GM18502 (cell line): Measurements from ENCODE around the gene GRIK3.

Experiments
- ATAC-seq: cut with Tn5 transposase; IDR thresholded peaks from one replicate; pipeline ENCODE4 v1.9.1; 2021; ENCODE audit warnings: mild to moderate bottlenecking; ENCODE audit not compliant: unreplicated experiment, poor library complexity

The GRIK3 gene

DNA sequence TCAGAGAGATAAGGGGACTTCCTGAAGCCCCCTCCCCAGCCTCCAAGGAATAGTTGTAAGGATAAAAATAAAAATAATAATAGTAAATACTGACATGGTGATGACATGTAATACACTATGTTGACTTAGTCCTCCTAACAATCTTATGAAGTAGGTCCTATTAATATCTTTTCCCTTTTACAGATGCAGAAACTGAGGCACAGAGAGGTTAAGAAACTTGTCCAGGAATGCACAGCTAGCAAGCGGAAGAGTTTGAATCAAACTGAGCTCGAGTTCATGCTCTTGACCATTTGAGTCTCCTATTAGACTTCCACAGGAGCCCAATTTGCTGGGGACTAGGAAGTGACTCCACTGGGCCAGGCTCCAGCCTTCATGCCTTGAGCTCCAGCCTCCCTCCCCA is 194.8 kb downstream of the GRIK3 start:
- ATAC-seq, result no peak

DNA sequence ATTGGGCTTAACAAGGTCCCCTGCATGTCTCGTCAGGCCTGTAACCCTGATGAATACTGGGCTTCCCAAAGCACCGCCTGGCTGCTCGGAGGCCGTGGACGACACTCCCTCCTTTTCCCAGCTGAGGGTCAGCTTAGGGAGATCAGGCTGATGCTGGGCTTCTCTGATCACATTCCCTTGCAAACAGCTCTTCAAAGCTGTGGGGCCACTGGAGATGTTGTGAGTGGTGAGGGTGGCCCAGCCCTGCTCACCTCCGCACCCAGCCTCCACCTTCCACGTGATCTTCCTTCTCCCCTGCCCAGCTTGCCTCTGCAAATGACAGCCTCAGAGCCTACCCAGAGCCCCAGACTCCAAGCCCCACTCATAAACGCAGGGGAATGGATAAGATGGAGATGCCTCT is 195.4 kb downstream of the GRIK3 start:
- ATAC-seq, result no peak

DNA sequence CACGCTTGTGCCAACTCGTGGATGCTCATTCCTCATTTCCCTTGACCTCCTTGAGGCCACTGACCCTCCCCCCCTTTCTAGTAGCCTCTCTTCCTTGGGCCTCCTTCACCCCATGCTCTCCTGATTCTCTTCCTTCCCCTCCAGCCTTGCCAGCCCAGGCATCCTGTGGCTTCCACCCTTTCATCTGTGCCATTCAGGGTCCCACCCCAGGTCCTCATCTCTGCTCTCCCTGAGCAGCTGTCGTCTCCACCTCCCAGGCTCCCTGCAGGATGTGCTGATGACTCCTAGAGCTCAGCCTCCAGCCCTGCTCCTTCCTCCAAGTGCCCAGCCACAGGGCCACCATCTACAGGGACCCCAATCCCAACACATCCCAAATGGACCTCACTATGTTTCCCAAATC is 197.4 kb downstream of the GRIK3 start:
- no peak for ATAC-seq

DNA sequence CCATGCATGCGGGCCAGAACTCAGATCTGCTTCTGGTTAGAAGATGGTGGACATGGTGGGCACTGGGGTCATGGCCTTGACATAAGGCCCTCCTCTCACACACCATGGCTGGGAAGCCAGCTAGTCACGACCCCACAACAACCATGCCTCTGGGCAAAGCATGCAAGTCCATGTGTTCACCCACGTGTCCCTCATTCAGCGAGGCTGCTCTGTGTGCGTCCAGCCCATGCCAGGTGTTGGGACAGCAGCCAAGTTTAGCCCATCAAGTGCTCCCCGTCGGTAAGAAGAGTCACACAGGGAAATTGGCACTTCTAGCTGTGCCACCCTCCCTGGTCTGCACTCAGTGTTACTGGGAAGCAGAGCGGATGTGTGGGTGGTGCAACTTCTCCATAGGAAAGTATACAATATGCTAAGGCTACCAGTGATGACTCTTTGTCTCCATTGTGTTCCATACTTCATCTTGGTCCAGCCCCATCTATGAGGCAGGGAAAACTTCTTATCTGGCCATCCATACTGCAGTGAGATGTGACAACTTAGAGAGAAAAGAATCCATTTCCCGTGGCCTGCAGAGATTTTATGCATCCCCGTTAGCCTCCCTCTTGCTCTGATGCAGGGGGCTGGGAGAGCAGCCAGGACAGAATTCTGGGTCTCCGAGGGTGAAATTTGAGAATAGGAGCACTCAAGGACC is 198.0 kb downstream of the GRIK3 start:
- no peak for ATAC-seq

DNA sequence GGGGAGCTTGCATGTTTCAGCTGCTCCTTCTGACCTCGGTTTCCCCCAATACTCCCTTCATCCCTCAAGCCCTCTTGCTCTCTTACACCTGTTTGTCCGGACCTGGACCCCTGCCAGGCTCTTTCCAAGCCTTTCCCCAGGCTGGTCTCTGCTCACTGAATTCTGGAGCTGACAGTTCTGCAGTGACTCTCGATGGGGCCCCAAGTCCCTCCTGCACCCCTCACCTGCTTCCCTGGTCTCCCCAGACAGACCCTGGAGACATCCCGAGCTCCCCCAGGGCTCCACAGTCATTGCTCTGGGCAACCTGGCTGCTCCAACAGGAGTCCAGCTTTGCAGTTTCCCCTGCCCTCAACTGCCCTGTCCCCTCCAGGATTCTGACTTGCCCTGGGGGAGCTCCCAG is 198.6 kb downstream of the GRIK3 start:
- no peak for ATAC-seq

DNA sequence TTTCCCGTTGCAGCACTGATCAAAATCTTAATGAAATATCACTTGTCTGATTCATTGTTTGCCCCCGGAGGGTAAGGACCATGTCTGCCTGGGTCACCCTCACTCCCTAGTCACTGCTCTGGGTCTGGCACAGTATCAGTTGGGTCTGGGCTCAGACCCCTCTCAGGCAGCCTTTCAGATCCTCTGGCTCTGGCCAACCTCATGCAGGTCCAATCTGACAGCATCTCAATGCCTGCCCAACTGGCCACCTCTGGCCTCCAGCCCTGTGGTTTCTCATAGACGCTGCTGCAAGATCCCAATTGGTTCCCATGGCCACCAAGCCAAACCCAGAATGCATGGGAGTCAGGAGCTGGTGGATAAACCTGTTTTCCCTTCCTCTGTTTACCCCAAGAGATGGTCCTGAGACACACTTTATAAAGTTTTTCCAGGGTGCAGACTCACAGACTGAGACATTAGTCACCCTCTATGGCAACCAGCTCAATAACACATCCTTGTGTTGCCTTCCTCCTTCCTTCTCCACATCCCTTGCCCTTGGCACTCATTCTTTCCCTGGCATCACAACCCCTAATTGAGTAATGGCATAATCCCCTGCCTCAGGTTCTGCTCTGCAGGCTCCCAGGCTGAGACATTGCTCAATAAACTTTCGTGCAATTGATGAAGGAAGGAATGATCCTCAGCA is 199.2 kb downstream of the GRIK3 start:
- ATAC-seq, result no peak

DNA sequence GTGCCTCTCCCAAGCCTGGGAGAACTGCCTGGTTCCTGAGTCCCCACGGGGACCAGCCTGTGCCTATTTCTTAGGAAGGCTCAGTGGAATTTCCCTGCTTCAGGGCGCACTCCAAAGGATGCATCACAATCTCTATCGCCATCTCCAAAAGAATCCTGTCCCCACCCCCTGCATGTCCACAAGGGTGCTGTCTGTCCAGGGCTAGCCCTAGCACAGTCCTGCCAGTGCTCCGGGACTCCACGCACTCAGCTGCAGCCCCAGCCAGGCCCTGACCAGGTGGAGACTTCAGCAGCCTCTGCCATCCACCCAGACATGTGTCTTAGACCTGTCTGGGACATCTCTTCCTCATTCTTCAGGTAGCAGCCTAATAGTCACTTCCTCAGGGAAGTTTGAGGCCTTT is 199.7 kb downstream of the GRIK3 start:
- no peak for ATAC-seq

DNA sequence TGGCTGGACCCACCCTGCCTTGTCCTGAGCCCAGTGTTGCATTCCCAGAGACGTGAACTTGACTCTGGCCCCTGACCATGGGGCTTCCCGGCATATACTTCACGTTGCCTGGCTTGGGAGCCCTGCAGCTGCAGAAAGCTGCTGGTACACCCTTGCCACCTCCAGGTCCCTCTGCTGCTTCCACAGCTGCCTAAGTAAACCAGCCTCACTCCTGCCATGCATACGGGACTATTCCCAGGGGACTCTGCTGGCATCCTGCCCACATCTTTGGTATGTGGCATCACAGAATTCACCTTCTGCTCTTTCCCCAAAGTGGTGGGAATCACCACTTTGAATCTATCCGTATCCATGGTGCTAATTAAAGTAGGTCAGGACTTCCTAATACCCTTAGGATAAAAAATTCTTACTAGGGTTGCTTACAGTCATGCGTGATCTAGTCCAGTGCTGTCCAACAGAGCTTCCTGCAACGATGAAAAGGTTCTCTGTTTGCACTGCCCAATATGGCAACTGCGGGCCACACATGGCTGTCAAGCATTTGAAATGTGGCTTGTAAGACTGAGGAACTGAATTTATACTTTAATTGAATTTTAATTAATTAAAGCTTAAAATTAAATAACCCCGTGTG is 203.0 kb downstream of the GRIK3 start:
- no peak for ATAC-seq

DNA sequence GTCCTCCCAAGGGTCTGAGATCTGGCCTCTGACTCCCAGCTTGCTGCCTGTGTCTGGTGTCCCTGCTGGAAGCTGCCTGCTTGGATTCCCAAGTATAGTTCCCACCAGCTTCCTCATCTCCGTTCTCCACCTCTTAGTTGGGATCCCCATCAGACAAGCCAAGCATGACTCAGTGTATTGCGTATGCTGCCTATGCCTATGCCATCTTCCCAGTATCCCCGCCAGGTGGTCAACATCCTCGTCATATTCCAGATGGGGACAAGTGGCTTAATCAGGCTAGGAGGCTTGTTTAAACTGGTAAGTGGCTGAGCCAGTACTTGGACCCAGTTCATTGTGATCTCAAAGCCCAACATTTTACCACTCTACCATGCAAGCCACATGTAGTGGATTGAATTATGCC is 204.4 kb downstream of the GRIK3 start:
- ATAC-seq, result no peak

DNA sequence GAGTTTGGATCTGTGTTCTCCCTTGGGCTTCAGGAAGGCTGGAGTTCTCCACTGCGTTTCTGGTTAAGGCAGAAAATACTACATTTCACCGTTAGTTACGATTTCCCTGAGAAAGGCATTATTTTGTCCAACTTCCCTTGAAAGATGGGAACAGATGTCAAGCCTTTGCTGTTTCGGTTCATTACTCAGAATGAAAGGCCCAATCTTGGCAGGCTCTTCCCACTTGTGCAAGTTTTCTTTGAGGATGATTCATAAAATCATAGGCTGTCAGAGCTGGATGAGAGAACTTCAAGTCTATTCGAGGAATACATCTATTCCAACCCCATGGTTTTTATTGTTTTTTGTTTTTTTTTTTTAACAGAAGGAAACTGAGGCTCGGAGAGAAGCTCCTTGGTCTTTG is 205.2 kb downstream of the GRIK3 start:
- no peak for ATAC-seq

DNA sequence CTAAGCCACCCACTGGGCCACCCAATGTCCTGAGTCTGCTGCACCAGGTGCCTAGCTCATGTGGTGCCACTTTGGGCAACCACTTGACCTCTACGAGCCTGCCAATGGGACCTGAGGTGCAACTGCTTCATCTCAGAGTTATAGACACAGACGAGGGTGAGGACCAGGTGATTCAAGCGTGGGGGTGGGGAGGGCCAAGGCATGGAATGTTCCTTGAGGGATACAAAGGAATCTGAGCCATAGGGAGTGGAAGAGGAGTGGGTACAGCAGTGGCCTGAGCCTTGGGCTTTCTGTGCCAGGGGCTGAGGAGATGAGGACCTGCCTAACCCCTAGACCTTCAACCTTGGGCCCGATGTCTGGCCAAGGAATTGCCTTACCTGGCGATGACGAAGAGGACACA is 209.1 kb downstream of the GRIK3 start:
- ATAC-seq, result no peak

DNA sequence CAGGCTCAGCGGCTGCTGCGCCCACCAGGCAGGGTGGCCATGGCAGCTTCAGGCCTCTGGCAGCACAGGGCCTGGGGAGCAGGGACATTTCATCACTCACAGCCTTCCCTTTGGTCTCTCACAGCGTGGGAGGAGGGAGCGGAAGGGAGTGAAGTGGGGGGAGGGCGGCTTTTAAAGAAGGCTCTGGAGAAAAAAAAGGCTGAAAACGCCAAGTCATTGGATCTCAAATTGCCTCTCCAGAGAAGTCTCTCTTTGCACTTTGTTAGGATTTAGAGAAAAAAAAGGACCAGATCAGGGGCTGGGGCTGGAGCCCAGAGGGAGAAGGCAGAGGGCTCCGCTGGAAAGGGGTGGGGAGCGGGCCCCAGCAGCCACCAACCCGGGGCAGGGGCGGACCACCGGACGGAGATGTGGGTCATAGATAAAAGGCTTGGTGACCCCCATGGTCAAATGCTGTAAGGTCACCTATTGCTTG is 209.9 kb downstream of the GRIK3 start:
- ATAC-seq, result no peak

DNA sequence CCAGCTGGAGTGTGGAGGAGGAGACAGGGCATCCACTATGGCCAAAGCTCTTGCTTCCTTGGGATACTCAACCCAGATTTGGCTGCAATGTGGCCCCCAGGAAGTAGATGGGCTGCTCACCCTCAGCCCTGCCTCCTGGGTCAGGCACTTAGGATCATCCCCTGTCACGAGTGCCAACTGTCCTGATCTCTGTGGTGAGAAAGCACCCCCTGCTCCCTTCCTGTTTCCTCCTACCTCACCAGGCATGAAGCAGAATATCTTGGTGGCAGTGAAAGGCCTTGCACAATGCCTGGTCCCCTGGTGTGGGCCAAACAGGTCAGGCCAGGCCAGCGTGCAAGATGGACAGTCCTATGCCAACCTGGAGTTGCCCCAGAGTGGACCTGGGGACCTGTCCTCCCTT is 211.7 kb downstream of the GRIK3 start:
- no peak for ATAC-seq

DNA sequence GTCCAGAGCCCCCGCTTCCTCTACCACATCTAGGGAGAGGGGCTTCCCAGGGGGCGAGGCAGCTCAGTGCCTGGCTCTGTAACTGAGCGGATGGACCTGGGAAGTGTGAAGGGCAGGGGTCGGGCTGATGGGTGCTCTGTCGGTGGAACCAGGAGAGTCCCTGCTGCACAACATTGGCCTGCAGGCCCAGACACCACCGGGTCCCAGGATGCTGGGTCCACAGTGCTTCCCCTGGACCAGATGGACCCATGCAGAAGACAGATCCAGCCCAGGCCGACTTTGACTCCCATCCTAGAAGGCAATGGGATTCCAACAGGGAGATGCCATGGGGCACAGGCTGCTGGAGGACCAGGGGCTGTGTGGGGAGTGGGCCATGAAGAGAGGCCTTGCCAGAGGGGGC is 212.9 kb downstream of the GRIK3 start:
- no peak for ATAC-seq

DNA sequence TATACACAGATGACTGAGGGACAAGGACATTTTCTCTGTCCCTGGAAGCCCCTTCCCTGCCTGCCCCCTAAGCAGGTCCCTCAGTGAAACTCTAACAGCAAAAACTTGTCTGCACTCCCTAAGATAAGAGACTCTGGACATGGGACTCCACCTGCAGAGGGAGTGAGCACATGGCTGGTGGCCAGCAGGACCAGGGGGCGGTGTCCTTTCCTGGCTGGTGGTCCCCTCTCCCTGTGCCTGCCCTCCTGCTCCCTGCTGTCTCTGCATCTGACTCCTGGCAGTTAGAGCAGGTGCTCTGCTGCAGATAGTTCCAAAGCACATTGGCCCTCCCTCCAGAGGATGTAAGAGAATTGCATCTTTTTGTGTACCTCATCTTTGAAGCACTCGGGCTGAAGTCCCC is 215.5 kb downstream of the GRIK3 start:
- no peak for ATAC-seq

DNA sequence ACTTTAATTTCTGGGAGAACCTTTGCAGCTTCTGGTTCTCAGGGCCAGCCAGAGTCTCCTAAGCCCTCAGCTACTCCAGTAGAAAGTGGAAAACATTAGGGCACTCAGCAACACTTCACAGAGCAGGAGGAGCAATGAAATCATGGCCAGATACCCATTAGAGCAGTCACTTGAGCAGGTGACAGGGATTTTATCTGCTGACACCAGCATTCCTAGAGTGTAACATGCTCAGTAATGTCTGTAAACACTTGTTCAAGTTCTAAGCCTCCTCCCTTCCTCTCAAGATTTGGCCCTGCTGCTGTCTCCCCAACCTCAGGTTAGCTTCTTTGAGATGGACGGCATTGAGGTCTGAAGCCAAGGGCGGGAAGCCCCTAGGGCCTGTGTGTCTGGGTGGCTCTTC is 218.0 kb downstream of the GRIK3 start:
- no peak for ATAC-seq

DNA sequence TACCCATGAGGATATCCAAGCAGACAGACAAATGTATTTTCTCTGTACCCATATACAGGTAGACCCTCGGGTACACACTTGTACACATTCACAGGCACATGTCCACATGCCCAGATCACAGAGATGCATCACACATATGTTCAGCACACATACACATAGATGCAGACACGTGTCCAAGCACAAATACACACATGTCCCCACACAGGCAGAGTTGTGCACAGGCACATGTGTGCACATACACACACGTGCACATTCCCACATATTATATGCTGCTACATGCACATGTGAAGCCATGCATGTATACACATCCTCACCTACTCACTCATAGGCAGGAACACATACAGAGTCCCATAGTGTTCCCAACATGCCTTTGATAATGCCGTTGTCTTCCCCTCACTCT is 219.5 kb downstream of the GRIK3 start:
- no peak for ATAC-seq

DNA sequence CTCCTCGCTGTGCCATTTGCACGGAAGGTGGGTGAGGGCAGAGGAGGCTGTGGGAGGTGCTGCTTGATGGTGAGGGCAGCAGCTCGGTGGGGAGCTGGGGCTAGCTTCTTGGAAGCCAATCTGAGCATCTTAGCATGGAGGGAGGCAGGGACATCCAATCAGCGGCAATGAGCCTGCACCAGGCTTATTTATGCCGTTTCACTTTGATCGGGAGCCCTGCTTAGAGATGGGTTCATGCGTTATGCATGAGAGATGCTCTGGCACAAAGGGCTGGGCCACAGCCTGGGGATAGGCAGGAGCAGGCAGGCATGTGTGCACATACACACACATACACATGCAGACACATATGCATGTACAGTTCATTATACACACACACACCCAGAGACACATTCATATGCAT is 220.2 kb downstream of the GRIK3 start:
- no peak for ATAC-seq

DNA sequence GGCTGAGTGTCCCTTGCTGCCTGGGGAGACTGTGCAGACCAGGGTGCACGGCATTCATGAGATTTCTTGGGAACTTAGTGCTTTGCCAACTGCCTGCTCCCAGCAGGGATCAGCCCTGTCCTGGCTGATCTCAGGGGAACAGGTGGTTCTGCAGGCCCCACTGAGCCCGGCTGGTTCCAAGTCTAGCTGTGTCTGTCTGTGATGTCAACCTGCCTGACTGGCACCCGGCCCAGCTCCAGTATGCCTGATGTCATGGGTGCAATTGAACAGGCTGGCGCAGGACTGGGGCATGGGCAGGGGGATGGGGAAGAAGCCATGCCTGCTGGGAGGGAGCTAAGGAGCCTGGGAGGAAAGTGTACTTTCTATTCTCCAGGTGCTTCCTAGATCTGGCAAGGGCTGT is 227.1 kb downstream of the GRIK3 start:
- no peak for ATAC-seq

DNA sequence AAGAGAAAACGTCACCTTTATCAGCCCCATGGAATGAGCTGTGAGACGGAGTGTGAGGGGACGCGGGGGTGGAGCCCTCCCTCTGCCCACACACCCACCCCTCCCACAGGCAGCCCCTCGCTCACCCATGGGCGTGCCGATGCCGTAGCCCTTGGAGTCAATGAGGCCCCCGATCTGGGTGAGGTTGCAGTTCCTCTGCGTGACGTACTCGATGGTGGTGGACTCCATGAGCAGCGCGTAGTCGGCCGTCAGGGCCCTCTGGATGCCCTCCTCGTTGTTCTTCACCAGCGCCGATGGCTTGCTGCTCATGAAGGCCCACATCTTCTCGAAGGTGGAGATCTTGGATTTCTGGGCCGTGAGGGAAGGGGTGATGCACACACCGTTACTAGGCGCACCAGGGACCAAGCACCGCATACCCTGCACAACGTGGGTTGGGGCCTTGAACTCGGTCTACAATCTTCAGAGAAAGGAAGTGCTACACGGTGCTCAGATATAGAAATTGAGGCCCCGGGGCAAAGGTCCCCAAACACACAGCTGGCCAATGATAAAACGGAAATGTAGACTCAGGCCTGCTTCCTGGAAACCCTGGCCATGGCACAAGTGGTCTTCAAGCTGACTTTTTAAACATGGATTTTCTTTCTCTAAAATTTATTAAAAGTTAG is 228.2 kb downstream of the GRIK3 start:
- no peak for ATAC-seq

DNA sequence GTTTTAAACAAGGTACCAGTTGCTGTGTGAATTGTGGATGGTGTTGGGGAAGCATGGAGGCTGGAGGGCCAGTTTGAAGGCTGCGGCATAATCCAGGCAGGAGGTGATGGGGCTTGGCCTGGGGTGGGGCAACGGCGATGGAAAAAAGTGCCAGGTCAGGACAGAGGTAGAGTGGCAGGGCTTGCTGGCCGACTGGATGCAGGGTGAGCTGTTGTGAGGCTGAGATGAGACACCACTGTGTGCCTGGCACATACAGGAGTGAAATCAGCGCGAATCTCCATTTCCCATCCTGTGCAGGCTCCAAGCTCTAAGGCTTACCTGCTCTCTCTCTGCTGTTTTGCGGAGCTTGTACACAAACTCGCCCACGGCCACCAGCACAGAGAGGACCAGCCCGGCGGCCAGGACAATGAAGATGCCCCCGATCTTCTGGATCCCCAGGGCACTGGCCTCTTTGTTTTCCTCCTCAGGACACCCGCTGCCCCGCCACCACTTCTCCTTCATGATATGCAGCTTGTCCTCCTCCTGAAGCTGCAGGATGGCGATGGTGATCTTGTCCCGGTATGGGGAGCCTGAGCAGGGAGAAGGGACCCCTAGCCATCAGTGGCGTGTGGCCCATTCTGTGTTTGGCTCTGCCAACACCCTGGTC is 229.5 kb downstream of the GRIK3 start:
- ATAC-seq, result no peak
